Sciatic nerve (tissue), 2 donors: Measurements from ENCODE around the gene RTN4. TPM values are rescaled to one million over a fixed set of nuclear protein-coding genes. Genes with fewer than 3 reads are reported as not detected.
A peak's percentile ranks its signal among the peaks of the same experiment; 100 is the strongest.
"Not testable (repeated sequence)": the region's sequence is repeated elsewhere in the genome, so short reads cannot be mapped to it uniquely, and the experiment has no call there.

ENCODE experiments used
- ATAC-seq: fragments of 200-7000 bp; cut with Tn5 transposase; one replicate; pipeline ENCODE4 v1.9.1; 2020; ENCODE audit warnings: mild to moderate bottlenecking, moderate library complexity
- DNase-seq: peaks from one replicate; pipeline ENCODE4 v3.0.0-alpha.2; 2020; ENCODE audit warnings: low spot score
- intact Hi-C: fragments of 100-400 bp; cut with DNase I; formaldehyde crosslinking; loops from one replicate; pipeline ENCODE4 v1.14.2; 2022
- total RNA-seq: library from RNA; stranded (reverse); fragmentation: NEBNext Ultra II Directional; extraction: Animal tissue kit (Norgen Biotek cat#: 25700); gene quantifications from one replicate; pipeline ENCODE4 v1.2.1, GENCODE V29; 2021
- donor health status: DM: no; HTN: no; CAD: no.
- donor health status: DM: no; HTN: no; CAD: no.

RTN4 gene
- total RNA-seq, 1 donor from 2014 or later, result 254 TPM

DNA sequence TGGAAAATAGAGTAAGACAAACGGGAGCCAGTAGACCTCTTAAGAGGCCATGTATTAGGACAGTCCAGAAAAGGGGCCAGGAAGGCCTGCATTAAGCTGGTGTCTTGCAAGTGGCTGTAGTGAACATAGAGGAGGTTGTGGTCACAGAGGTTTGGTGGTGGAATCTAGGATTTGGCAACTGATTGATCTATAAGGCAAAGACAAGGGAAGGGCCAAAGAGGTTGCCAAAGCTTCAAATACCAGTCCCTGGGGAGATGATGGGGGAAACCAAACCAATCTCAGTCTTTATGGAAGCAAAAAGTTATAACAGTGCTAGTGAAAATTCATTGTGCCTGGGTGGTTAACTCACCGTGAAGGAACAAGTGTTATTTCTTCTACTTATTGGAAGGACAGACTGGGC, 28.7 kb upstream of the RTN4 start:
- ATAC-seq (no peak), DNase-seq (no peak)
- intact Hi-C loops, result no loop called here

DNA sequence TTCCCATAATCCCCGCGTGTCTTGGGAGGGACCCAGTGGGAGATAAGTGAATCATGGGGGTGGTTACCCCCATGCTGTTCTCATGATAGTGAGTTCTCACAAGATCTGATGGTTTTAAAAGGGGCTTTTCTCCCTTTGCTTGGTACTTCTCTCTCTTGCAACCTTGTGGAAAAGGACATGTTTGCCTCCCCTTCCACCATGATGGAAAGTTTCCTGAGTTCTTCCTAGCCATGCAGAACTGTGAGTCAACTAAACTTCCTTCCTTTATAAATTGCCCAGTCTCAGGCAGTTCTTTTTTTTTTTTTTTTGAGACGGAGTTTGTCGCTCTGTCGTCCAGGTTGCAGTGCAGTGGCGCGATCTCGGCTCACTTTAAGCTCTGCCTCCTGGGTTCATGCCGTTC, 26.5 kb upstream of the RTN4 start:
- ATAC-seq, result no peak
- DNase-seq, result no peak
- intact Hi-C loops, result no loop called here

- intact Hi-C loops, ATAC-seq, DNase-seq: not testable (repeated sequence)
Observed at GRCh38 chr2:55076019-55076418, 25.8 kb upstream of the RTN4 start.

DNA sequence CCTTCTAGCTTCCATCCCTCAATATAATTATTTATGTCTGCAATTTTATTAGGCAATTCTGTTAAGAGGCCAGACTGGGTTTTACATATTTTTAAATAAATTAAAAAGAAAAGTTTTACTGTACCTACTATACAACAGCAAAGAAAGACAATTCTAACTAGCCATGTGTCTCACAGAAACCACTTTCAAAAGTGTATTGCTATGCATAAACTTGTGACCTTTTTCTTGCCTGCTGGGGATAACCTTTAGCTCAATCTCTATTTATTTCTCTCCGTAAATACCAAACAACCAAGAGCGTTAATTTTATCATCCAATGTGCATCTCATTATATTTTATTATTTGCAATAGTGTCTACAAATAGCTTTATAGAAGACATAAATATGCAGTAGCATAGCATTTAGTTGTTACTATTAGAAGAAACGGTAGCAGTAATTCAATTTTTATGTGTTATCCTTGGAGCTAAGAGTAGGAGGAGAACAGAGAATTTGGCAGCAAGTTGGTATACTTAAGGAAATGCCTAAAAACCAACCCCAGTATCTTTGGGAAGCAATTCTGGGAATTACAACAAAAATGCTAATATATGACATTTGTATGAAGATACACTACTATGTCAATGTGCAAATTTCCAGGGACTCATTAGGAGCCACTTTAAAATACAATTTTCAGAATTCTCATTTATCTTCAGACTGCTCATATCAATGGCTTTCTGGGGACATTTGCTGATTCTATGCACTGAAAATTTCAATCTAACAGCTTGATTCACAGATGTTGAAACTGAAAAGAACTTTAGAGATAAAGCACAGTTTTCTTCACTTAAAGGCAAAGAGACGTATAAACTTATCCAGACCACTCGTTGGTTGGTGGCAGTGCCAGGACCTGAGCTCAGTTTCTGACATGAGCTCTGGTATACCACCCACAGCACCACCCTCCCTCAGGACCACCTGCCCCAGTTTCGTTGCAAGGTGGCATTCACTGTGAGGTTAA, 23.0 kb upstream of the RTN4 start:
- intact Hi-C loops, result no loop called here
- DNase-seq (no peak), ATAC-seq (no peak)

DNA sequence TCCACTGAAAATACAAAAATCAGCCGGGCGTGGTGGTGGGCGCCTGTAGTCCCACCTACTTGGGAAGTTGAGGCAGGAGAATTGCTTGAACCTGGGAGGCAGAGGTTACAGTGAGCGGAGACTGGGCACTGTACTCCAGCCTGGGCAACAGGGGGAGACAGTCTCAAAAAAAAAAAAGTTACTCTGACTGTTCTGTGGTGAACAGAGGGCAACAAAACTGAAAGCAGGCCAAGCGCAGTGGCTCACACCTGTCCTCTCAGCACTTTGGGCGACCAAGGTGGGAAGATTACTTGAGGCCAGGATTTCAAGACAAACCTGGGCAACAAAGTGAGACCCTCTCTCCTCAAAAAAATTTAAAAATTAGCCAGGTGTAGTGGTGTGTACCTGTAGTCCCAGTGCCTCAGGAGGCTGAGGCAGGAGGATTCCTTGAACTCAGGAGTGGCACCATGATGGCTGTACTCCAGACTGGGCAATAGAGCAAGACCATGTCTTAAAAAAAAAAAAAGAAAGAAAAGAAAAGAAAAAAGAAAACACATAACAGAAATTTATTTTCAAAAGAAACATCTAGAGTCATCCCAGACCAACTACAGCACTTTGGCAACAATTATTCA, 13.6 kb upstream of the RTN4 start:
- ATAC-seq (no peak), DNase-seq (no peak)
- intact Hi-C loops, result no loop called here

GRCh38 chr2:55063226-55063625, 13.0 kb upstream of the RTN4 start:
- intact Hi-C loops, result no loop called here
- no peak for ATAC-seq

DNA sequence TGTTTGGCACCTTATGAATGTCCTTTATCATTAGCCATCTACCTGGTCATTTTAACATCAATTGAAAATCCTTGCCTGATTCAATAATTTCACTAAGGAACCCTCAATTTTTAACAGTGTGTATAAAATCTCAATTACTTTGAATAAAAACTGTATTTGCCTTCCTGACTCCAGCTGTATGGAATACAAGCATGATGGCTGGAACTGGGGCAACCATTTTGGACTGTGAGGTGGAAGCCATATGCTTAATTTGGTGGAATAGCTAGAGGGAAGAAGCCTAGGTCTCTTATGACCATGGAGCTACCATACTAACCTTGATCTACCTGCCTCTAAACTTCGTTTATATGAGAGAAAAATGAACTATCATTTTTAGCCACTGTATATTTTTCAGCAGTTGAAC, 12.5 kb upstream of the RTN4 start:
- no peak for ATAC-seq
- intact Hi-C loops, result no loop called here
- no peak for DNase-seq

More at GRCh38 chr2:55063226-55063625, 13.0 kb upstream of the RTN4 start:
- no peak for DNase-seq

GRCh38 chr2:55061523-55062344, 11.5 kb upstream of the RTN4 start:
- intact Hi-C loops, result no loop called here
- no peak for ATAC-seq

GRCh38 chr2:55059793-55060192, 9.5 kb upstream of the RTN4 start:
- intact Hi-C loops, result no loop called here
- ATAC-seq (no peak), DNase-seq (no peak)

More at GRCh38 chr2:55061523-55062344, 11.5 kb upstream of the RTN4 start:
- DNase-seq, result no peak

DNA sequence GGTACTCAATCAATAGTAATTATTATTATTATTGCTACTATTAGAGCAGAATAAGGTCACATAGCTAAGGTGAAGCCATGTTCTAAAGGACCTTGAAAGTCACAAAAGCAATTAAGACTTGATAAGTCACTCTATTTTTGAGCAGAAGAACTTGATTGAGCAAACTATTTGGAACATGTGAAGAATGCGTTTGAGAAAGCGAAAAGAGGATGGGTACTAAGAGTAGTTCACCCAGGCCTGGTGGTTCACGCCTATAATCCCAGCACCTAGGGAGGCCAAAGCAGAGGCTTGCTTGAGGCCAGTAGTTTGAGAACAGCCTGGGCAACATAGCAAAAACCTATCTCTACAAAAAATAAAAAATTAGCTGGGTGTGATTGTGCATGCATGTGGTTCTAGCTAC, 7.2 kb upstream of the RTN4 start:
- DNase-seq, result no peak
- intact Hi-C loops, result no loop called here
- no peak for ATAC-seq

DNA sequence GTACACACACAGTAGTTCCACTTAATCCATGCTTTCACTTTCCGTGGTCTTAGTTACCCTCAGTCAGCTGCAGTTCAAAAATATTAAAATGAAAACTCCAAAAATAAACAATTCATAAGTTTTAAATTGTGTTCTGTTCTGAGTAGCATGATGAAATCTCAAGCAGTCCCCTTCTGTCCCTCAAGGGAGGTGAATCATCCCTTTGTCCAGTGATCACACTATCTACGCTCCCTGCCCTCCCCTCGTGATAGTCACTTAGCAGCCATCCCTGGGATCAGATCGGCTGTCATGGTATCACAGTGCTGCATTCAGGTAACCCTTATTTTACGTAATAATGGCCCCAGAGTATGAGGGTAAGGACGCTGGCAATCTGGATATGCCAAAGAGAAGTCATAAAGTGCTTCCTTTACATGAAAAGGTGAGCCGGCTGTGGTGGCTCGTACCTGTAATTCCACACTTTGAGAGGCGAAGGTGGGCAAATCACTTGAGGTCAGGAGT, 5.8 kb upstream of the RTN4 start:
- ATAC-seq, result peak; percentile 72
- no peak for DNase-seq
- intact Hi-C loops, result no loop called here

GRCh38 chr2:55054106-55054875, 4.0 kb upstream of the RTN4 start:
- DNase-seq (no peak), ATAC-seq (no peak)
- intact Hi-C loops, result no loop called here

DNA sequence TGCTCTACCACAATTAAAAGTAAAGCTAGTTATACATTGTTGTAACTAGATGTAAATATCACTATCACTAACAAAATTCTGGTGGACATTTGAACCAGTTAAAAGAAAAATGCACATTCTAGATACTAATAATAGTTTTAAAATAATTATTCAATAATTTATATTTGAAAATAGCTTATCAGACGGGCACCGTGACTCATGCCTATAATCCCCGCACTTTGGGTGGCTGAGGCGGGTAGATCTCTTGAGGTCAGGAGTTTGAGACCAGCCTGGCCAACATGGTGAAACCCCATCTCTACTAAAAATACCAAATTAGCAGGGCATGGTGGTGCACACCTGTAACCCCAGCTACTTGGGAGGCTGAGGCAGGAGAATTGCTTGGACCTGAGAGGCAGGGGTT, 3.0 kb upstream of the RTN4 start:
- intact Hi-C loops, DNase-seq, ATAC-seq: not testable (repeated sequence)

DNA sequence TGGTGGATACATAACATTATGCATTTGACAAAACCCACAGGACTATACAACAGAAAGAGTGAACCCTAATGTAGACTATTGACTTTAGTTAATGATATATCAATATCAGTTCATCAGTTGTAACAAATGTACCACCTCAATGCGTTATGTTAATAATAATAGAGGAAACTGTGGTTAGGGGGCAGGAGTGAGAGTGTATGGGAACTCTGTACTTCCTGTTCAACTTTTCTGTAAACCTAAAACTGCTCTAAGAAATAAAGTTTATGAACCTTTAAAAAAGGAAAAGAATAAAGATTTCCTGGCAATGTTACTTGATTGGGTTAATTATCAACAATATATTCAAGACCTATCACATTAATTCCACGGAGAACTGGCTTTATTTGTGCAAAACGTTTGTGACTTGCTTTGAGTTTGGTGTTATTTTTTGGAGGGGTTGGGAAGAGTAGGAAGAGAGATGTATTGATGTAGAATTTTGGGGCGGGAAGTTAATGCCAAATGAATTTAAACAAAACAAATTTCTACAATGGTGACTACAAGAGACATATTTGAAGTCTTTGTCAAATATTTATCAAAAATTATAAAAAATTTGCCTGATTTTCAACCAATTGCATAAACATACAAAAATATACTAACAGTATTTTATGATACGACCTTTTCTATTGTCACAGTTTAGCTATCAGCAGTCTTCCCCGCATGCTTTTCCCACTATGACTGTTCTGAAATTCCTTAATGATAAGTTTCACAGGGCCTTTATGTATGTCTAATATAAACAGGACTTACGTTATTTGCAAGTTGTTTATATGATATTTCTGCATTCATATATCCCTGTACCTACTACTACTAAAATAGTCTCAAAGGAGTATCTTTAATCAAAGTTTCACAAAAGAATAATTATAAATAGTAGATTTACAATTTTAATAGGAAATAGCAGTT, 2.1 kb upstream of the RTN4 start:
- intact Hi-C loops, result no loop called here
- no peak for ATAC-seq
- no peak for DNase-seq

DNA sequence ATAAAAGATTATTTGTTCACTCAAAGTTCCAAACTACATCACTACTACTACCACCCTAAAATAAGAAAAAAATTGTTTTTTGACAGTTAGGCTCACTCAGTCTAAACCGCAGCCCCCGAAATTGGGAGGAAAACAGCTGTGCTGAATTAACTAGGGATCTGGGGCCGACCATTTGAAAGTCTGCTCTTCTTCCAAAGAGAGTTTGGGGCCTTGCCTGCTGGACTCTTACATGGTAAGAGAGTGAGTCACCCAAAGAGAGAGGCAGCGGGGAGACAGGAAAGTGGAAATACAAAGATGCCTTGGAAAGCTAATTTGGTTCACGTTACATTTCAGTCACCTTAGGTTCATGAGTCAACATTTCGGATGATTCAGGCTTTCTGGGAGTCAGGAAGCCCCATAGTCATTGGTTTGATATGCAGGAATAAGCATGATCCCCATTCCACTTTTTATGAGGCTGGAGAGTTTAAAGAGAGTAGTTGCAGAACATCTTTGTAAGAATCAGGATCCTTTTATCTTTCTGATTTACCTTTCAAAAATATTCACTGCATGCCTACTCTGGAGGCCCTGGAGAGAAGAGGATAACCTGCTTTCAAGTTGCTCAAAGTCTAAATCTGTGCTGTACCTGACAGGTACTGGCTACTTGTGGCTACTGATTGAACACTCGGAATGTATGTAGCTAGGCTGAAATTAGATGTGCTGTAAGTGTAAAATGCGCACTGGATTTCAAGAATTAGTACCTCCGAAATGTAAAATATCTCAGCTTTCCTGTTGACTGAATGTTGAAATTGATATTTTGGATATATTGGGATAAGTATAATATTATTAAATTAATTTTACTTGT, 995 bp upstream of the RTN4 start:
- intact Hi-C loops, result no loop called here
- peak; percentile 47 for ATAC-seq

DNA sequence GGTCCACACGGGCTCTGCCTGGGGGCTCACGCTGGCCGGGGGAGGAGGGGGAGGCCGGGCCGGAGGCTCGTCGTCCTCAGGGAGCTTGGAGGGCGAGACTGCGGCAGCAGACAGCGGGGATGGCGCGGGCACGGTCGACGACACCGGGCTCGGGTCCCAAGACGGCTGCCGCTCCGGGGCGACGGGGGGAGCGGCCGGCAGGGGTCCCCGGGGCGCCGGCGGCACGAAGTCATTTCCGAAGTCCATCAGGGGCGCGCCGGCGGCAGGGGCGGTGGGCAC, 491 bp downstream of the RTN4 start:
- no peak for ATAC-seq
- DNase-seq, result no peak
- intact Hi-C loops, result no loop called here

More for the DNA sequence above, 995 bp upstream of the RTN4 start:
- DNase-seq, result peak; percentile 76
